Measurements from ENCODE around the gene MATN3.

MATN3 gene

GRCh38 chr2:20018601-20019152 is 6.2 kb upstream of the MATN3 start:
- Histone ChIP-seq H3K4me1 (ENCODE audit: low read length) (no peaks in the 10 kb centered on the region), H3K79me2 (ENCODE audit: low read length) (no peaks in the 10 kb centered on the region), H2AFZ (ENCODE audit: low read depth, low read length) (no peak overlapping the region), H3K4me2 (ENCODE audit: low read length) (no peak overlapping the region), H3K9me3 (ENCODE audit: insufficient read depth, low read length) (no peaks in the 10 kb centered on the region), H3K27ac (ENCODE audit: low read length) (no peak overlapping the region), H4K20me1 (ENCODE audit: insufficient read depth, low read length) (no peaks in the 10 kb centered on the region), H3K36me3 (replicated peaks; ENCODE audit: low read depth, low read length) (no peaks in the 10 kb centered on the region), H3K9ac (ENCODE audit: low read length) (no peak overlapping the region), H3K27me3 (ENCODE audit: low read depth, low read length) (no peaks in the 10 kb centered on the region), H3K4me3 (ENCODE audit: low read length) (no peak overlapping the region)
- TF ChIP-seq CTCF (IDR thresholded peaks at IDR 0.05; ENCODE audit: low read depth, low read length), result no peak
- TF ChIP-seq EZH2phosphoT487 (IDR thresholded peaks at IDR 0.05; ENCODE audit: low read depth), result no peak

DNA sequence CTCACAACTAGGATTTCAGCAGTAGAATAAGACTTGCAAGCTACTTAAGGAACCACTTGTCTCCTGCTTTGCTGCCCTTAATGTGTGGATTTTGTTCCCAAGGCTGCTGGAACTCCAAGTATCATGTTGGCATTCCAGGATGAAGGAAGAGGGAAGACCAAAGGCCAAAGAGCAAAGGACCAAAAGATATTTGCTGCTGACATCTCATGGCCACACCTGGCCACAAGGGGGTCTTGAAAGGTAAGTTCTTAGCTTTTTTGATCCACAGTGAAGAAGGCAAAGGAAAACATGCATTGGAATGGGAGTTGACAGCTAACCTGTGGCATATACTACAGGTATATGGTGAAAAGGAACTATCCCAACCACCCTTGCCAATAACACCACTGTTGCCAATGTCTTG is 3.9 kb upstream of the MATN3 start:
- no peak overlapping the region for H2AFZ ChIP-seq (ENCODE audit: low read depth, low read length)
- no peaks in the 10 kb centered on the region for H3K27me3 ChIP-seq (ENCODE audit: low read depth, low read length)
- no peaks in the 10 kb centered on the region for H3K79me2 ChIP-seq (ENCODE audit: low read length)
- no peak for TF ChIP-seq CTCF (IDR thresholded peaks at IDR 0.05; ENCODE audit: low read depth, low read length)
- no peak for TF ChIP-seq EZH2phosphoT487 (IDR thresholded peaks at IDR 0.05; ENCODE audit: low read depth)
- no peaks in the 10 kb centered on the region for H3K4me1 ChIP-seq (ENCODE audit: low read length)
- no peak overlapping the region for H3K27ac ChIP-seq (ENCODE audit: low read length)
- no peak overlapping the region for H3K4me2 ChIP-seq (ENCODE audit: low read length)
- no peak overlapping the region for H3K9ac ChIP-seq (ENCODE audit: low read length)
- H3K9me3 ChIP-seq (ENCODE audit: insufficient read depth, low read length), result no peaks in the 10 kb centered on the region
- H3K4me3 ChIP-seq (ENCODE audit: low read length), result no peak overlapping the region
- no peaks in the 10 kb centered on the region for H3K36me3 ChIP-seq (replicated peaks; ENCODE audit: low read depth, low read length)
- H4K20me1 ChIP-seq (ENCODE audit: insufficient read depth, low read length), result no peaks in the 10 kb centered on the region

GRCh38 chr2:20015482-20016083 is 3.1 kb upstream of the MATN3 start:
- Histone ChIP-seq H3K4me3 (ENCODE audit: low read length) (no peak overlapping the region), H3K9me3 (ENCODE audit: insufficient read depth, low read length) (no peaks in the 10 kb centered on the region), H3K27me3 (ENCODE audit: low read depth, low read length) (peaks cover 4% of the 10 kb centered on the region), H3K9ac (ENCODE audit: low read length) (no peak overlapping the region), H3K4me2 (ENCODE audit: low read length) (no peak overlapping the region), H3K79me2 (ENCODE audit: low read length) (no peaks in the 10 kb centered on the region), H3K4me1 (ENCODE audit: low read length) (no peaks in the 10 kb centered on the region), H2AFZ (ENCODE audit: low read depth, low read length) (no peak overlapping the region), H3K36me3 (replicated peaks; ENCODE audit: low read depth, low read length) (no peaks in the 10 kb centered on the region), H4K20me1 (ENCODE audit: insufficient read depth, low read length) (no peaks in the 10 kb centered on the region), H3K27ac (ENCODE audit: low read length) (no peak overlapping the region)
- no peak for TF ChIP-seq EZH2phosphoT487 (IDR thresholded peaks at IDR 0.05; ENCODE audit: low read depth)
- TF ChIP-seq CTCF (IDR thresholded peaks at IDR 0.05; ENCODE audit: low read depth, low read length), result peak; percentile 65

GRCh38 chr2:20013126-20013849 is 820 bp upstream of the MATN3 start:
- H3K79me2 ChIP-seq (ENCODE audit: low read length), result no peaks in the 10 kb centered on the region
- no peaks in the 10 kb centered on the region for H4K20me1 ChIP-seq (ENCODE audit: insufficient read depth, low read length)
- H2AFZ ChIP-seq (ENCODE audit: low read depth, low read length), result no peak overlapping the region
- H3K4me3 ChIP-seq (ENCODE audit: low read length), result no peak overlapping the region
- H3K4me1 ChIP-seq (ENCODE audit: low read length), result no peaks in the 10 kb centered on the region
- no peak overlapping the region for H3K27ac ChIP-seq (ENCODE audit: low read length)
- H3K4me2 ChIP-seq (ENCODE audit: low read length), result no peak overlapping the region
- no peaks in the 10 kb centered on the region for H3K36me3 ChIP-seq (replicated peaks; ENCODE audit: low read depth, low read length)
- H3K9me3 ChIP-seq (ENCODE audit: insufficient read depth, low read length), result no peaks in the 10 kb centered on the region
- no peak overlapping the region for H3K9ac ChIP-seq (ENCODE audit: low read length)
- H3K27me3 ChIP-seq (ENCODE audit: low read depth, low read length), result peaks cover 4% of the 10 kb centered on the region
- TF ChIP-seq CTCF (IDR thresholded peaks at IDR 0.05; ENCODE audit: low read depth, low read length) (no peak), EZH2phosphoT487 (IDR thresholded peaks at IDR 0.05; ENCODE audit: low read depth) (no peak)

Data from OCI-LY3 (cell line).